GM18505 (cell line): ENCODE measurements around the gene RALGAPA2.

Source experiments
- ATAC-seq: cut with Tn5 transposase; IDR thresholded peaks from one replicate; pipeline ENCODE4 v1.9.1; 2021; ENCODE audit not compliant: unreplicated experiment
- POLR2A ChIP-seq: IDR thresholded peaks from 4 replicates; pipeline ENCODE4 v1.6.1; 2011; ENCODE audit warnings: borderline replicate concordance; ENCODE audit not compliant: insufficient read depth, insufficient read length; ENCODE audit errors: extremely low read depth

RALGAPA2 gene

GRCh38 chr20:20712474-20713243 lies at the start of gene RALGAPA2:
RALGAPA2 (minus strand) TSS chr20:20712644; CDS start chr20:20712480, 164 bp downstream.
- peak; percentile 50 for TF ChIP-seq POLR2A

GRCh38 chr20:20761301-20761700 lies 48.9 kb upstream of the RALGAPA2 start:
- ATAC-seq = no peak
- TF ChIP-seq POLR2A = no peak

More at GRCh38 chr20:20712474-20713243, at the start of gene RALGAPA2:
- ATAC-seq = peak; percentile 91

GRCh38 chr20:20759132-20759531 lies 46.7 kb upstream of the RALGAPA2 start:
- TF ChIP-seq POLR2A = no peak
- ATAC-seq = no peak

- TF ChIP-seq POLR2A = no peak
- ATAC-seq = no peak
Observed at GRCh38 chr20:20755674-20756319, 43.4 kb upstream of the RALGAPA2 start.

GRCh38 chr20:20755231-20755630 lies 42.8 kb upstream of the RALGAPA2 start:
- ATAC-seq = no peak
- no peak for TF ChIP-seq POLR2A

GRCh38 chr20:20754714-20755113 lies 42.3 kb upstream of the RALGAPA2 start:
- no peak for ATAC-seq
- TF ChIP-seq POLR2A = no peak

- TF ChIP-seq POLR2A = no peak
- ATAC-seq = no peak
Observed at GRCh38 chr20:20752712-20753111, 40.3 kb upstream of the RALGAPA2 start.

GRCh38 chr20:20747298-20747697 lies 34.9 kb upstream of the RALGAPA2 start:
- no peak for TF ChIP-seq POLR2A
- ATAC-seq = no peak

GRCh38 chr20:20744170-20744725 lies 31.8 kb upstream of the RALGAPA2 start:
- ATAC-seq = no peak
- no peak for TF ChIP-seq POLR2A

GRCh38 chr20:20743511-20744169 lies 31.2 kb upstream of the RALGAPA2 start:
- peak; percentile 79 for ATAC-seq

GRCh38 chr20:20741087-20742045 lies 28.9 kb upstream of the RALGAPA2 start:
- TF ChIP-seq POLR2A = no peak
- no peak for ATAC-seq

More at GRCh38 chr20:20743511-20744169, 31.2 kb upstream of the RALGAPA2 start:
- TF ChIP-seq POLR2A = no peak

GRCh38 chr20:20740541-20740940 lies 28.1 kb upstream of the RALGAPA2 start:
- ATAC-seq = no peak
- TF ChIP-seq POLR2A = no peak

- no peak for ATAC-seq
- no peak for TF ChIP-seq POLR2A
Observed at GRCh38 chr20:20737158-20737557, 24.7 kb upstream of the RALGAPA2 start.

GRCh38 chr20:20736303-20736702 lies 23.9 kb upstream of the RALGAPA2 start:
- TF ChIP-seq POLR2A = no peak
- no peak for ATAC-seq
